G401.6 (cell line): ENCODE measurements around the gene N4BP3.
"Not testable (repeated sequence)": the region's sequence is repeated elsewhere in the genome, so short reads cannot be mapped to it uniquely, and the experiment has no call there.

ENCODE experiments used
- FAIRE-seq: peaks from 2 replicates; lab custom pipeline; 2012; peaks lifted over from hg19 to GRCh38; lab: Jason Lieb, UNC

N4BP3 gene

DNA sequence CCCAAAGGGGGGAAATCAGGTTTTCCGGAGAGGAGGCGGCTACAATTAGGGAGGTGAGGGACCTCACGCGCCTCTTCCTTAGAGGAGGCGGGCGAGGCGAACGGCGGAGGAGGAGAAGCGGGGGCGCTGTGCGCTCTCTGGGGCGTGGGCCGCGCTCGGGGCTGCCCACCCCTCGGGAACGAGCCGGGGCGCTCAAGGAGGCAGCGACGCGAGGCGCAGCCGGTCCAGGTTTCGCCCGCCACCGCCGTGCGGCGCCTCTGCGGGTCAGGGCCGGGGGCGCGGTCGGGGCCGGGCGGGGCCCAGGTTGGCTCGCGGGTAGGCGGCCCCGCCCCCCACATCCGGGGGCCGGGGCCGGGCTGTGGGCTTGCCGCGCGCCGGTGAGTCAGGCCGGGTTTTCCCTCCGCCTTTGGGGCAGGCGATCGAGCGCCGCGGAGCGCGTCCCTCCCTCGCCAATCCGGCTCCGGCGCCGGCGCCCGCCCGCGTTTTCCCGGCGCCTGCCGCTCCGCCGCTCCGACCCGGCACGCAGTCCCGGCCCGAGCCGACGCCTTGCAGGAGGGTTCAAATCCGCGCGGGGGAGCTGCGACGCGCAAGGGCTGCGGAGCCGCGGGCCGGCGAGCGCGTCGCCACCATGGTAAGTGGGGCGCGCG lies at the start of gene N4BP3:
TSS of gene N4BP3 (plus strand) at position 392 of the 647 bp plus-strand sequence. CDS start 6,052 bp downstream, outside the sequence.
- no peak for FAIRE-seq

- FAIRE-seq = no peak
Observed at GRCh38 chr5:178067755-178068154, 45.6 kb upstream of the N4BP3 start.

DNA sequence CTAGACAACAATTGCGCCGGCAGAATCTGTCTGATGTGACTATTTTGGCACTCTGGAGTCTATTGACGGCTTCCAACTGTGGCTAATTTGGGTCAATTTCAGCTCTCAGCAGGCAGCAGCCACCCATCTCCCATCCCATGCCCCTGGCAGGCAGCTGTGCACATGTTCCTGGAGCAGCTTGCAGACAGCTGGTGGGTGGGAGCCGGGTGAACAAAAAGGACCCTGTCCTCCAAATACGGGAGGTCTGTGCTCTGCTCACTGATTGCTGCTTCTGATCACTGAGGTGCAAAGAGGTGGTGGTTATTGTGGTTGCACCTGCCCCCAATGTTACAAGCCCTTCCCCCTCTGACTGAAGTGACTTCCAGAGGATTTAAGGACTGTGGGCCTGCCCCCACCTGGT lies 45.0 kb upstream of the N4BP3 start:
- no peak for FAIRE-seq

DNA sequence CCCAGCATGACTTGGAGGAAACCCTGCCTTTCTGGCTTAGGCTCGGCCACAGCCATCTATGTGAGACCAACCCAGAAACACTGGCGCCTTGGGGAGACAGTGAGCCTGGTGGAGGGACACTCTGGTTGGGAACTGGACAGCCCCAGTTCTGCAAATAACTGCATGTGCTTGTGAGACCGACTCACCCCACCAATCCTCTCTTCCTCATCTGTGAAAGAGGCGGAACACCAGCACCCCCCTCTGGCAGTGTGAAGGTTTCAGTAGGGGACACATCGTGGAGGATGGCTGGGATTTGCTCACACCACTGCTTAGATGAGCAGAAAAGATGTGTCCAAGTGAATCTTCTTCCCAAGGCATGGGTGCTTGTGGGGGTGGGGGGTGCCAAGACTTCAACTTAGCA lies 43.4 kb upstream of the N4BP3 start:
- no peak for FAIRE-seq

DNA sequence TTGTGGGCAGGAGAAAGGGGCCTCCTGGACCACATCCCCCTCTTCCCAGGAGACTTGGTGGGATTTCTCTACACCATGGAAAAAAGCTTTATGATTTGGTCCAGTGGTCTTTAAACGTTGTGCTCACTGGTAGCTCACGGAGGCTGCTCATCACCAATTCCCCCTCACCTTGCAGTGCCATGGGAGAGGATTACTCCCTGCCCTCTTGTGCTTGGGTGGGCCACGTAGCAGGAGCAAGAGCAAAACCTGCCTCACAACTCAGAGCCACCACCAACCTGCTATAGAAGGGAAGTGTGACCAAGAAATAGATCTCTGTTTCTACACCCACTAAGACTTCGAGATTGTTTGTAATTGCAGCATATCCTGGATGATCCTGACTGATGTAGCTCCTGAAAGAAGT lies 42.2 kb upstream of the N4BP3 start:
- no peak for FAIRE-seq

- FAIRE-seq = no peak
Observed at GRCh38 chr5:178072749-178073148, 40.6 kb upstream of the N4BP3 start.

GRCh38 chr5:178074266-178074952 lies 38.9 kb upstream of the N4BP3 start:
- no peak for FAIRE-seq

GRCh38 chr5:178076965-178077364 lies 36.4 kb upstream of the N4BP3 start:
- FAIRE-seq = not testable (repeated sequence)

DNA sequence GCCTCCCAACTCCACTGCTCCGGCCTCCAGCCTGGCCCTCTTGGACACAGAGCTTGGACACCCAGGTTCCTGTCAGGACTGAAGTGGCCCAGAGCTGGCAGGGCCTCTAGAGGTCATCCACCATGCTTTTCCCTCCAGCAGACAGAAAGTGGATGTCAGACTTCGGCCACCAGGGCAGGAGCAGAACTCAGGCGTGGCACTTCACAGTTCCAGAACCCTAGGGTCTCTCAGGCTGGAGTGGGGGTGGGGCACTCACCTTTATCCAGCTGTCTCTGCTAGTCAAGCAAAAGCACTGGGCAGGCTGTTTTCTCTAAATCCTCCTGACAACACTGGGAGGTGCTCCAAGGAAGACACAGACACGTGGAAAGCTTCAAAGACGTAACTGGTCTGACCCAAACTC lies 35.6 kb upstream of the N4BP3 start:
- FAIRE-seq = no peak

- FAIRE-seq = no peak
Observed at GRCh38 chr5:178078197-178079010, 34.9 kb upstream of the N4BP3 start.

- no peak for FAIRE-seq
Observed at GRCh38 chr5:178080056-178080455, 33.3 kb upstream of the N4BP3 start.

GRCh38 chr5:178080618-178081410 lies 32.5 kb upstream of the N4BP3 start:
- FAIRE-seq = no peak

- FAIRE-seq = no peak
Observed at GRCh38 chr5:178081571-178082243, 31.6 kb upstream of the N4BP3 start.

- FAIRE-seq = no peak
Observed at GRCh38 chr5:178083922-178084321, 29.4 kb upstream of the N4BP3 start.

DNA sequence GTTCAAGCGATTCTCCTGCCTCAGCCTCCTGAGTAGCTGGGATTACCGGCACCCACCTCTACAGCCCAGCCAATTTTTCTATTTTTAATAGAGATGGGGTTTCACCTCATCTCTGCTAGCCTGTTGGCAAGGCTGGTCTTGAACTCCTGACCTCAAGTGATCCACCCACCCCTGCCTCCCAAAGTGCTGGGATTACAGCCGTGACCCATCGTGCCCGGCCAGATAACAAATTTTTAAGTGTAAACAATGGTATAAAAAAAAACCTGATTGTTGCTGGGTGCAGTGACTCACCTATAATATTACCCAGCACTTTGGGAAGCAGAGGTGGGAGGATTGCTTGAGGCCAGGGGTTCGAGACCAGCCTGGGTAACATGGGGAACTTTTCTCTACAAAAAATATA lies 28.0 kb upstream of the N4BP3 start:
- no peak for FAIRE-seq

GRCh38 chr5:178086266-178086665 lies 27.1 kb upstream of the N4BP3 start:
- no peak for FAIRE-seq

DNA sequence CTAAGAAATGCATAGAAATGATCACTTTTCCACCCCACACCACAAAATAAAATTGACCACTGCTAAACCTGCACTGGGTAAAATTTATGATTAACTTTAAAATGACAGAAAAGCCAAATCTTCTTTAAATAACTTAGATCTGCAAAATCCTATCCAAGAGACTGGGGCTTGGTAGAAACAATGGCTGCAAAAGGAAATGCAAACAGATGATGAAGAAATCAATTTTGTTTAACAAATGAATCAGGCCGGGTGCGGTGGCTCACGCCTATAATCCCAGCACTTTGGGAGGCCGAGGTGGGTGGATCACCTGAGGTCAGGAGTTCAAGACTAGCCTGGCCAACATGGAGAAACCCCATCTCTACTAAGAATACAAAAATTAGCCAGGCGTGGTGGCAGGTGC lies 26.1 kb upstream of the N4BP3 start:
- FAIRE-seq = not testable (repeated sequence)

GRCh38 chr5:178090856-178091255 lies 22.5 kb upstream of the N4BP3 start:
- FAIRE-seq = no peak

DNA sequence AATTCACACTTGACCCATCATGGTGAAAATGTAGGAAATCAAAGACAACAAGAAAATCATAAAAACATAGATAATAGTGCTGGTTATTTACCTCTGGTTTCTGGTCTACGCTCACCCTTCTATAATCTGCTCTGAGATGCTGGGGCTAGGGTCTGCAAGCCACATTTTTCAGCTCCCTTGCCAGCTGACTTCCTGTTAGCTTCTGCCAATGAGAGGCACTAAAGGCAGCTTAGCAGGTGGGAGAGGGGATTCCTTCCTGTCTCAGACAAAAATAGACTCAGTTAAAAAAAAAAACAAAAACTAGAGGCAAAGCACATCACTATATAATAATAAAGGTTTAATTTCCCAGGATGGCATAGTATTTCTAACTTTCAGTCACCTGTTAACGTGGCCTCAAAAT lies 20.2 kb upstream of the N4BP3 start:
- FAIRE-seq = no peak

- no peak for FAIRE-seq
Observed at GRCh38 chr5:178094345-178094744, 19.0 kb upstream of the N4BP3 start.

DNA sequence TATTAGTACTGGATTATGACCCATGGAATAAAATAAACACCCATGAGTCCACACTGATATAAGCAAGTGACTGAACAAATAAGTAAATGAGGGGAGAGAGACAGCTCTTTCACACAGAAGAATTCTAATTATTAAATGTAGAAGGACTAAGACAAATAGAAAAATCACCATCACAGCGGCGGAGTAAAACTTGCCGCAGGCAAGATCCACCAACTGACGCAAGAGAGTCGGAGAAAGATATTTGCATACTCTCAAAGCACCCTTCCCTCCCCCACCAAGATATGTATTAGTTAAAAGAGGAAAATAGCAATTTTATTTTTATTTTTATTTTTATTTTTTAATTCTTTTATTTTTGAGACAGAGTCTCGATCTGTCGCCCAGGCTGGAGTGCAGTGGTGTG lies 14.6 kb upstream of the N4BP3 start:
- no peak for FAIRE-seq

DNA sequence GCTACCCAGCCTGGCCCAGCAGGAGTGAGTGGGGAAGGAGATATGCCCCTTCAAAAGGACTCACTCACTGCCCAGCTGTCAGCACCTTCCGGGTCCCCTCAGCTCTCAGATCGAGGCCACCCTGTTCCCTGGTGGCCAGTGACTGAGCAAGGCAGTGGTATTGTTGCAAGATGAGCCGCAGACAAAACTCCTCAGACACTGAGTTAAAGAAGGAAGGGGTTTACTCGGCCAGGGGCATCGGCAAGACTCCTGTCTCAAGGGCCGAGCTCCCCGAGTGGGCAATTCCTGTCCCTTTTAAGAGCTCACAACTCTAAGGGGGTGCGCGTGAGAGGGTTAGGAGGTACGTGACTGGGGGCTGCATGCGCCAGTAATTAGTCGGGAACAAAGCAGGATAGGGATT lies 9.7 kb upstream of the N4BP3 start:
- no peak for FAIRE-seq
